ENCODE results near the gene RABGAP1.
"Not testable (repeated sequence)": the region's sequence is repeated elsewhere in the genome, so short reads cannot be mapped to it uniquely, and the experiment has no call there.

RABGAP1 gene

DNA sequence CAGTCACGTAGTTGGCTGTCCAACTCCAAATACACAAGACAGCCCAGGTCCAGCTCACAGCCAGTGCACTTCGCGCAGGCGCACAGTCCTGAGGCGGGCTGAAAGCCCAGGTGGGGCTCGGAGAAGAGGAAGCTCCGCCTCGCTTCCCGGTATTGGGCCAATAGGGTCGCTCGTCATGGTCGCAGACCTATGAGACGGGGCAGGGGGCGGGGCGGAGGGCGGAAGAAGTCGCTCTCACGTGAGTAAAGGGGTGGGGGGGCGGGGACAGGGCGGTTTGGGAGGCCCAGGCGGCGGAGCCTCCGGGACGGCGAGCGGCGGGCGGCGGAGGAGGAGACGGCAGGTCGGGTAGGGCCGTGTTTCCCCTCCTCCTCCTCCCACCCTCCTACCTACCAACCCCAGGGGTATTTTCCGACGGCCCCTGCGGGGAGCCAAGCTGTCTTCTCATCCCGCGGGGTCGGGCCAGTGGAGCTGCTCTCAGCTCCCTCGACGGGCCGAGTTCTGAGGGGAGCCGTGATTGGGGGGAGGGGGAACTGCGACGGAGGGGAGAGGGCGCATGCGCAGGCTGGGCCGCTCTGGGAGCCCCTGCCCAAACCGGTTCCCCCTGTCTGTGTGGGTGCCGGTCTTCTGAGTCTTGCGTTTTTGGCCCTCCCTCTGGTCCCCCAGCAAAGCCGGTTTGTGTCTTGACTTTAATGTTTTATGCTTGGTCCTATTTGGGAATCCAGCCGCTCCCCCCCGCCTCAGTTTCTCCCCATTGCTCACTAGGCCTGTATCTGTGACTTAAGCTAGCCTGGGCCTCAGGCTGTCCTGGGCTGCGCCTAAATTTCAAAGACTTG lies at the start of gene RABGAP1:
TSS of gene RABGAP1 (plus strand) at position 272 of the 833 bp plus-strand sequence. CDS start 16,040 bp downstream, outside the sequence.
- peak; percentile 78 for DNase-seq (ENCODE audit: low read depth, low spot score)
- peak within 1 kb of the TSS; percentile 90 for H3K9ac ChIP-seq (ENCODE audit: insufficient read length)
- H3K36me3 ChIP-seq (ENCODE audit: insufficient read depth, low read length), result peaks cover 52% of the 10 kb centered on the region
- no peaks in the 10 kb centered on the region for H3K9me3 ChIP-seq (ENCODE audit: low read depth, low read length)
- peak within 1 kb of the TSS; percentile 94 for H3K4me3 ChIP-seq
- no peak for TF ChIP-seq EZH2 (IDR thresholded peaks at IDR 0.05)
- peak; percentile 62 for TF ChIP-seq FOXP2 (optimal IDR thresholded peaks at IDR 0.05; ENCODE audit: control extremely low read depth, extremely low read length, insufficient read depth)
- TF ChIP-seq POLR2AphosphoS5 (IDR thresholded peaks at IDR 0.05; ENCODE audit: borderline replicate concordance, low read depth, low read length), result peak; percentile 84
- H3K27ac ChIP-seq, result peak within 1 kb of the TSS; percentile 86

DNA sequence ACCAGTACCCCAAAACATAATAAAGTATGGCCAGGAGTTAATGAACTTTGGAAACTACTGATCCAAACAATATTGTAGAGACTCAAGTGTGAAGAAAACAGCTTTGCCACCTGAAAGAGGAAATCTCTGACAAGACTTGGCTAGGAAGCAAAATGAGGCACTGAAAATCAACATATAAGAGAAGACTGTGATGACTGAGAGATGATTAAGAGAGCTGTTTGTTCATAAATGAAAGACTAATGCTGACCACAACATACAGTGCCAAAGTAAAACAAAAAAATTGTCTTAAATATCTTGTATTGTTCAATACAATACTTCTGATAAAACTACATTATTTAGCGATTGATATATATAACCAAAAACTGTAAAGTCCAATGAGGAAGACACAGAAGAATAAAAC lies 42.9 kb upstream of the RABGAP1 start:
- no peak overlapping the region for H3K4me3 ChIP-seq
- TF ChIP-seq FOXP2 (optimal IDR thresholded peaks at IDR 0.05; ENCODE audit: control extremely low read depth, extremely low read length, insufficient read depth), result no peak
- no peak for TF ChIP-seq EZH2 (IDR thresholded peaks at IDR 0.05)
- TF ChIP-seq POLR2AphosphoS5 (IDR thresholded peaks at IDR 0.05; ENCODE audit: borderline replicate concordance, low read depth, low read length), result no peak
- peaks cover 57% of the 10 kb centered on the region for H3K36me3 ChIP-seq (ENCODE audit: insufficient read depth, low read length)

DNA sequence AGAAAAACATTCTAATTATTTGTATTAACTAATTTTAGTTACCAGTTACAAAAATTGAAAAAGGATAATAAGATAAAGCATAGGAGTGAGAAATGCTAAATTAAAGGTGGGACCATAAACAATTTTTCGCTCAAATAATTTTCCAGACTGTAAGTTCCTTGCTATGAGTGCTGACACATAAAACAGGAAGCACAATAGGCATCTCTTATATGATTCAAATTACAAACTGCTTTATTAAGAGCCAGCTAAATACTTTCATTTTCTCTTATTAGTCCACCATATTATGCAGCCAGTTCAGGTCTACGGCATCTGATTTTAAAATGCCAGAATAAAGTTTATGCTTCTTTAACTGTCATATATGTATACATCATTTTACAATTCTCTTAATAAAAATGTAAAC lies 40.0 kb upstream of the RABGAP1 start:
- peak overlapping the region; percentile 38; the same call in 1 of the 2 replicates for H3K27ac ChIP-seq
- H3K9ac ChIP-seq (ENCODE audit: insufficient read length), result peak overlapping the region; percentile 24
- TF ChIP-seq POLR2AphosphoS5 (IDR thresholded peaks at IDR 0.05; ENCODE audit: borderline replicate concordance, low read depth, low read length) (no peak), EZH2 (IDR thresholded peaks at IDR 0.05) (no peak), FOXP2 (optimal IDR thresholded peaks at IDR 0.05; ENCODE audit: control extremely low read depth, extremely low read length, insufficient read depth) (no peak)
- peaks cover 31% of the 10 kb centered on the region for H3K36me3 ChIP-seq (ENCODE audit: insufficient read depth, low read length)
- no peak for DNase-seq (ENCODE audit: low read depth, low spot score)
- no peaks in the 10 kb centered on the region for H3K9me3 ChIP-seq (ENCODE audit: low read depth, low read length)
- H3K4me3 ChIP-seq, result peak overlapping the region; percentile 46

More for the DNA sequence above, 42.9 kb upstream of the RABGAP1 start:
- Histone ChIP-seq H3K27ac (peak overlapping the region; percentile 33), H3K9me3 (ENCODE audit: low read depth, low read length) (no peaks in the 10 kb centered on the region), H3K9ac (ENCODE audit: insufficient read length) (no peak overlapping the region)
- no peak for DNase-seq (ENCODE audit: low read depth, low spot score)

DNA sequence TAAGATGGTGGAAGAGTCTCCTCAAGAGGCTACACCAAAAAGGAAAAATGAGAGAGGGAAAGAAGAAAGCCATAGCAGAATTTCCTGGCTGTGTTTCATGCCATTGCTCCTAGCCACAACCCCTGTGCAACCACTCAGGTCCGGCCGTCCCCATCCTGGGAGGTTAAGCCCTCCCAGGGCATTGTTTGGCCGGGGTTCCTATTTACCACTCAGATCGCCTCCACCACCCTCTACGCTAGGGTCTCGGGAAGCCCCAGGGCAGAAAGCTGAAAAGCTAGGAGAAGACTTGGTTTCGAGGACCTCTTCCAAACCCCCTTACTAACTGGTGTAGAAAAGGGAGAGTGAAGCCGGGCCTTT lies 36.4 kb upstream of the RABGAP1 start:
- no peak for TF ChIP-seq FOXP2 (optimal IDR thresholded peaks at IDR 0.05; ENCODE audit: control extremely low read depth, extremely low read length, insufficient read depth)
- no peak for TF ChIP-seq POLR2AphosphoS5 (IDR thresholded peaks at IDR 0.05; ENCODE audit: borderline replicate concordance, low read depth, low read length)
- peak overlapping the region; percentile 85 for H3K9ac ChIP-seq (ENCODE audit: insufficient read length)
- H3K36me3 ChIP-seq (ENCODE audit: insufficient read depth, low read length), result peaks cover 6% of the 10 kb centered on the region
- H3K4me3 ChIP-seq, result peak overlapping the region; percentile 78
- no peaks in the 10 kb centered on the region for H3K9me3 ChIP-seq (ENCODE audit: low read depth, low read length)
- DNase-seq (ENCODE audit: low read depth, low spot score), result no peak
- peak overlapping the region; percentile 81 for H3K27ac ChIP-seq

DNA sequence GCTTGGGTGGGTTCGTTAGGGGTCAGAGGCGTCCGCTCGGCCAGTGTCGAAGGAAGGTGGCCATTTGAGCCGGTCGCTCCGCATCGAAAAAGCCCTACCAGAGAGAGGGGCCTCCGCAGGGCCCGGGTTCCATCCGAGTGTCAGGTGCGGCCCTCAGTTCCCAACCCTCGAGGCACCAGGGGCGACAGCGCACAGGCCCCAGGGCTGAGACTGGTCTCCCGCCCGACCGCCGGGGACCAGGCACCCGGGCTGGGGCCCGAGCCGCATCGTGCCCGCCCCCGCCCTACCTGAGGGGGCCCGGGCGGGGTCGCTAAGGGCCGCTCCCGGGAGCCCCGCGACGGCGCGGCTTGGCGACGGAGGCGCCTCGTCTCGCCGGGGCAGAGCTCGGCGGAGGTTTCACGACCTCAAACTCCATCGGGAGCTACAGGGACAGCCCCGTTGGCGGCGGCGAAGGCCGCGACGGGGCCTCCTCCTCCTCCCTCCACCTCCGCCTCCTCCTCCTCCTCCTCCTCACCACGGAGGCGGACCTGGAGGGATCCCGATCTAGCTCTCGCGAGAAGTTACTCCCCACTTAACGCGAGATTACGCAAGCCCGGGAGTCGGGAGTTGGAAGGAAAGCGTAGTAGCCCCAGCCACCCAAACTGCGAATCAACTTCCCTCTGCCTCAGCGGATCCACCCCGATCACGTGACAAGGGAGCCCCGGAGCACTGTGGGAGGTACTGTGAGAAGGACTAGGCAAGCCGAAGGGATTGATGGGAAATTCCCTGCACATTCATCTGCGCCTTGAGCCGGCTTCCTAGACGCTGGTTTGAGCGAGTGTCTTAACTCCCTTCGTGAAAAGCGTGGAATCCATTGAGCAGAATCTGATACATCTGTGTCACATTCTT lies 35.8 kb upstream of the RABGAP1 start, which contains the start of gene RC3H2:
TSS of gene RC3H2 (minus strand) at position 537 of the 888 bp plus-strand sequence. CDS start 7,850 bp downstream, outside the sequence.
- peak; percentile 99 for DNase-seq (ENCODE audit: low read depth, low spot score)
- H3K4me3 ChIP-seq, result peak within 1 kb of the TSS; percentile 78
- peaks cover 9% of the 10 kb centered on the region for H3K36me3 ChIP-seq (ENCODE audit: insufficient read depth, low read length)
- no peak for TF ChIP-seq EZH2 (IDR thresholded peaks at IDR 0.05)
- peak; percentile 90 for TF ChIP-seq POLR2AphosphoS5 (IDR thresholded peaks at IDR 0.05; ENCODE audit: borderline replicate concordance, low read depth, low read length)
- peak; percentile 63 for TF ChIP-seq FOXP2 (optimal IDR thresholded peaks at IDR 0.05; ENCODE audit: control extremely low read depth, extremely low read length, insufficient read depth)
- peak within 1 kb of the TSS; percentile 85 for H3K9ac ChIP-seq (ENCODE audit: insufficient read length)
- no peaks in the 10 kb centered on the region for H3K9me3 ChIP-seq (ENCODE audit: low read depth, low read length)
- peak within 1 kb of the TSS; percentile 81 for H3K27ac ChIP-seq

DNA sequence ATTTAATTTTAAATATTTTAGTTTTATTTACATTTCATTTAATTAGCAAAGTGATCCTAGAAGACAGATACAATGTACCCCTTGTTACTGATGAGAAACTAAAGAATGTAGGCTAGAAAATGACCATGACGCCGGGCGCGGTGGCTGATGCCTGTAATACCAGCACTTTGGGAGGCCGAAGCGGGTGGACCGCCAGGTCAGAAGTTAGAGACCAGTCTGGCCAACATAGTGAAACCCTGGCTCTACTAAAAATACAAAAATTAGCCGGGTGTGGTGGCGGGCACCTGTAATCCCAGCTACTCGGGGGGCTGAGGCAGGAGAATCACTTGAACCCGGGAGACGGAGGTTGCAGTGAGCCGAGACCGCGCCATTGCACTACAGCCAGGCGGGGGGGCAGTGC lies 34.7 kb upstream of the RABGAP1 start:
- H3K36me3 ChIP-seq (ENCODE audit: insufficient read depth, low read length), result peaks cover 19% of the 10 kb centered on the region
- H3K9me3 ChIP-seq (ENCODE audit: low read depth, low read length); H3K4me3 ChIP-seq; H3K9ac ChIP-seq (ENCODE audit: insufficient read length); H3K27ac ChIP-seq; DNase-seq (ENCODE audit: low read depth, low spot score): not testable (repeated sequence)

DNA sequence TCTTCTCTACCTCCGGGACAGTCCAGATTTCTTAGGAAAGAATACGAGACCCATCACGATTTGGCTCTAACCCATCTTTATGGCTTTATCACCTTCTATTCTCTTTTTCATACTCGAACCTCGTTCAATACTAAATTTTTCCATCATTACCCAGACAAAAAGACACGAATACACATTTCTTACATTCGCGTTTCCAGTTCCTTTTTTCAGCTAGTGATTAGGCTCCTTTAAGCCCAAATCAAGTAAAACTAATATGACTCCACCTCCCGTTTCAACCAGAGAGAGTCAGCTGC lies 28.2 kb upstream of the RABGAP1 start:
- peak overlapping the region; percentile 99 for H3K4me3 ChIP-seq
- H3K9me3 ChIP-seq (ENCODE audit: low read depth, low read length), result no peaks in the 10 kb centered on the region
- peak overlapping the region; percentile 75 for H3K27ac ChIP-seq
- no peak for DNase-seq (ENCODE audit: low read depth, low spot score)
- H3K36me3 ChIP-seq (ENCODE audit: insufficient read depth, low read length), result peaks cover 19% of the 10 kb centered on the region
- TF ChIP-seq POLR2AphosphoS5 (IDR thresholded peaks at IDR 0.05; ENCODE audit: borderline replicate concordance, low read depth, low read length), result no peak
- peak overlapping the region; percentile 96 for H3K9ac ChIP-seq (ENCODE audit: insufficient read length)

DNA sequence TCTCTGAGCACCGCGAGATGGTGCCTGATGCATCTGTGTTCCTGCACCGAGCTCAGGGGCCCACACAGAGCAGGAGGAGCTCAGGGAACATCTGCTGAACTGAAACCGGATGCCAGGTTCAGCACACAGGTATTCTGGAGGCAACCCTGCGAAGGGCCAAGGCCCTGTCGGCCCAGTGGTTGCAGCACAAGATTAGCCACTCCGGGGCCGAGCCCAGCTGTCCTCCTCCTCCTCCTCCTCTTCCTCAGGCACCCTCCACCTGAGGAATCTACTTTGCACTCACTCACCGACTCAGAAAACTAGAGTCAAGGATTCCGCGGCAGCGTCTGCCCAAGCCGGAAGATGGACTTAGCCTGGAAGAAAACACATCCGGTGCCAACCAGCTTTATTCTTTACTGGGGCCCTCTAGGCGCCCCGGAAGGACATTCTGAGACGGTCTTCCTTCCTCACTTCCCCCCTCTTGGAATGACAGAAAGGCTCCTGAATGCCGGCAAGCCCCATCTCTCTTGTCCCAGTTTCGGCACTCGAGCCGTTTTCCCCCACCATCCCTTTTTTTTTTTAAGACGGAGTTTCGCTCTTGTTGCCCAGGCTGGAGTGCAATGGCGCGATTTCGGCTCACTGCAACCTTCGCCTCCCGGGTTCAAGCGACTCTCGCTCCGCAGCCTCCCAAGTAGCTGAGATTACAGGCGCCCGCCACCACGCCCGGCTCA lies 27.7 kb upstream of the RABGAP1 start, which contains the start of gene ZBTB6:
TSS of gene ZBTB6 (minus strand) at position 360 of the 710 bp plus-strand sequence. CDS start 1,251 bp downstream, outside the sequence.
- DNase-seq (ENCODE audit: low read depth, low spot score), result peak; percentile 51
- Histone ChIP-seq H3K9ac (ENCODE audit: insufficient read length) (peak within 1 kb of the TSS; percentile 96), H3K9me3 (ENCODE audit: low read depth, low read length) (no peaks in the 10 kb centered on the region), H3K36me3 (ENCODE audit: insufficient read depth, low read length) (peaks cover 19% of the 10 kb centered on the region), H3K4me3 (peak within 1 kb of the TSS; percentile 99), H3K27ac (peak within 1 kb of the TSS; percentile 75)
- TF ChIP-seq EZH2 (IDR thresholded peaks at IDR 0.05) (no peak), POLR2AphosphoS5 (IDR thresholded peaks at IDR 0.05; ENCODE audit: borderline replicate concordance, low read depth, low read length) (peak; percentile 77), FOXP2 (optimal IDR thresholded peaks at IDR 0.05; ENCODE audit: control extremely low read depth, extremely low read length, insufficient read depth) (no peak)
